ENCODE measurements around the gene GPRASP3.

Gene GPRASP3

DNA sequence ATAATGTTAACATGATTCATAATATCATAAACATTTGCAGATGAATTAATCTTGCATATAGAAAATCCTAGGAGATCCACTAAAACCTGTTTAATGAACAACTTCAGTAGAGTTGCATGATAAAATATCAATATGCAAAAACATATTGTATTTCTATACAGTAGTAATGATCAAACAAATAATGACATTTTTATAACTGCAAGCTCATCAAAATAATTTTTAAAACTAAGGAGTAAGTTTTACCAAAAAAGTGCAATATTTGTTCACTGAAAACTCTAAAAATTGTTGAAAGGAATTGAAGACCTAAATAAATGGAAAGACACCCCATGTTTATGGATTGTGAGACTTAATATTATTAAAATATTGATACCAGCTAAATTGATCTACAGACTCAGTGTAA lies 24.2 kb upstream of the GPRASP3 start:
- H3K27ac ChIP-seq = no peak overlapping the region
- H3K4me3 ChIP-seq = no peak overlapping the region
- no peaks in the 10 kb centered on the region for H3K27me3 ChIP-seq
- TF ChIP-seq, protein P1, sequence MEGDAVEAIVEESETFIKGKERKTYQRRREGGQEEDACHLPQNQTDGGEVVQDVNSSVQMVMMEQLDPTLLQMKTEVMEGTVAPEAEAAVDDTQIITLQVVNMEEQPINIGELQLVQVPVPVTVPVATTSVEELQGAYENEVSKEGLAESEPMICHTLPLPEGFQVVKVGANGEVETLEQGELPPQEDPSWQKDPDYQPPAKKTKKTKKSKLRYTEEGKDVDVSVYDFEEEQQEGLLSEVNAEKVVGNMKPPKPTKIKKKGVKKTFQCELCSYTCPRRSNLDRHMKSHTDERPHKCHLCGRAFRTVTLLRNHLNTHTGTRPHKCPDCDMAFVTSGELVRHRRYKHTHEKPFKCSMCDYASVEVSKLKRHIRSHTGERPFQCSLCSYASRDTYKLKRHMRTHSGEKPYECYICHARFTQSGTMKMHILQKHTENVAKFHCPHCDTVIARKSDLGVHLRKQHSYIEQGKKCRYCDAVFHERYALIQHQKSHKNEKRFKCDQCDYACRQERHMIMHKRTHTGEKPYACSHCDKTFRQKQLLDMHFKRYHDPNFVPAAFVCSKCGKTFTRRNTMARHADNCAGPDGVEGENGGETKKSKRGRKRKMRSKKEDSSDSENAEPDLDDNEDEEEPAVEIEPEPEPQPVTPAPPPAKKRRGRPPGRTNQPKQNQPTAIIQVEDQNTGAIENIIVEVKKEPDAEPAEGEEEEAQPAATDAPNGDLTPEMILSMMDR (IDR thresholded peaks at IDR 0.05) = no peak
- H3K4me1 ChIP-seq = no peaks in the 10 kb centered on the region
- DNase-seq = no peak
- peaks cover 0 to 6% (median 6%) of the 10 kb centered on the region in 3 donors for H3K9me3 ChIP-seq
- intact Hi-C loops (cut with DNase I; ENCODE audit: low total_unique reads) = no loop called here
- H3K36me3 ChIP-seq = no peaks in the 10 kb centered on the region

DNA sequence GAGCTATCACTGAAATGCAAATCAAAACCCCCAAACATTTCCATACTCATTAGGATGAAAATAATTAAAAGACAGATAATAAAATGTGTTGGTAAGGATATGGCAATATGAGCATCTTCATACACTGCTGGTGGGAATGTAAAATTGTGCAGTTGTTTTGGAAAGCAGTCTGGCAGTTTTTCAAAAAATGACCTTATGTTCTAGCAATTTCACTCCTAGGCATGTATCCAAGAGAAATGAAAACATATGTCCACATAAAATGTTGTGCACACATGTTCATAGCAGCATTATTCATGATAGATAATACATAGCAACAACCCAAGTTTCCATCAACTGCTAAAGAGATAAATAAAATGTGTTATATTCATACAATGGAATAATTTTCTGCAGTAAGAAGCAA lies 23.0 kb upstream of the GPRASP3 start:
- no peaks in the 10 kb centered on the region for H3K36me3 ChIP-seq
- H3K4me1 ChIP-seq = no peaks in the 10 kb centered on the region
- no peak for DNase-seq
- no peaks in the 10 kb centered on the region for H3K27me3 ChIP-seq
- H3K9me3 ChIP-seq = no peaks in the 10 kb centered on the region
- no peak overlapping the region for H3K4me3 ChIP-seq
- intact Hi-C loops (cut with DNase I; ENCODE audit: low total_unique reads) = no loop called here
- TF ChIP-seq, protein P1 (IDR thresholded peaks at IDR 0.05) = no peak
- H3K27ac ChIP-seq = no peak overlapping the region

DNA sequence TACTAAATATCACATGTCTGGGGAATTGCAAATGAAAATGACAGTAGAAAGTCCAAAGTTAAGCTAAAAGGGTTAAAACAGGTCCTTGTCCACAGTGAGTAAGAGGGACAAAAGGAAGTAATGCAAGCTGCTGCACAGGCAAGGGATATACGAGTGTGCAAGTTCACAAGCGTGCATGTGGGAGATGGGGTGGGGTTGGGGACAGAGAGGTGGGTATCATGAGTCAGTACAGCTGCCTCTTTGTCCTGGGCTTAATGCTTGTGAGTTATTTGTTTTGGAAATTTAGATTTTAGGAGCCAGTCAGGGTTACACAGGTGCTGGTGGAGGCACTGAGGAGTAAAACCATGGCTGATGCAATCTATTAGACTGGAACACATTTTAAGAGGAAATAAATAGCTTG lies 11.6 kb upstream of the GPRASP3 start:
- Histone ChIP-seq H3K9me3 (peaks cover 0 to under 1% (median 0%) of the 10 kb centered on the region in 3 donors), H3K27ac (no peak overlapping the region), H3K4me1 (peaks cover 0 to 5% (median 0%) of the 10 kb centered on the region in 4 donors), H3K27me3 (no peaks in the 10 kb centered on the region), H3K4me3 (no peak overlapping the region), H3K36me3 (no peaks in the 10 kb centered on the region)
- TF ChIP-seq, protein P1 (IDR thresholded peaks at IDR 0.05) = no peak
- DNase-seq = no peak
- intact Hi-C loops (cut with DNase I; ENCODE audit: low total_unique reads) = no loop called here

DNA sequence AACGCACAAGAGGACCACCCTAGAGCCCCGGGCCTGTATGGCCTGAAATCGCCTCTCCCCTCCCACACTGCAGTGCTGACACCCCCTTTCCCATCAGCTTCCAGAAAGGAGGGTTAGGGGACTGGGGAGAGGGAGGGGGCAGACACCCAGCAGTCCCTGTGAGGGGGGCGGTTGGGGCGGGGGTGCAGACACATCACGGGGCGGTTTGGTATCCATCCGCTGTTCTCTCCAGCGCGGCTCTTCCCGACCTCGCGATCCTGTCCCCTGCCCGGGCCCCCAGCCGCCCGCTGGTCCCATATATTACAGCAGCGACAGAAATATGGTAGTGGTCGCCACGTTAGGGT lies 8.7 kb upstream of the GPRASP3 start:
- H3K36me3 ChIP-seq = no peaks in the 10 kb centered on the region
- H3K4me1 ChIP-seq = peaks cover 0 to 5% (median 0%) of the 10 kb centered on the region in 4 donors
- H3K27ac ChIP-seq = peak overlapping the region; percentile 86 to 88
- TF ChIP-seq, protein P1 (IDR thresholded peaks at IDR 0.05) = no peak
- peak overlapping the region; percentile 65 to 75 for H3K4me3 ChIP-seq
- intact Hi-C loops (cut with DNase I; ENCODE audit: low total_unique reads) = no loop called here
- H3K9me3 ChIP-seq = no peaks in the 10 kb centered on the region
- no peaks in the 10 kb centered on the region for H3K27me3 ChIP-seq
- DNase-seq = no peak

DNA sequence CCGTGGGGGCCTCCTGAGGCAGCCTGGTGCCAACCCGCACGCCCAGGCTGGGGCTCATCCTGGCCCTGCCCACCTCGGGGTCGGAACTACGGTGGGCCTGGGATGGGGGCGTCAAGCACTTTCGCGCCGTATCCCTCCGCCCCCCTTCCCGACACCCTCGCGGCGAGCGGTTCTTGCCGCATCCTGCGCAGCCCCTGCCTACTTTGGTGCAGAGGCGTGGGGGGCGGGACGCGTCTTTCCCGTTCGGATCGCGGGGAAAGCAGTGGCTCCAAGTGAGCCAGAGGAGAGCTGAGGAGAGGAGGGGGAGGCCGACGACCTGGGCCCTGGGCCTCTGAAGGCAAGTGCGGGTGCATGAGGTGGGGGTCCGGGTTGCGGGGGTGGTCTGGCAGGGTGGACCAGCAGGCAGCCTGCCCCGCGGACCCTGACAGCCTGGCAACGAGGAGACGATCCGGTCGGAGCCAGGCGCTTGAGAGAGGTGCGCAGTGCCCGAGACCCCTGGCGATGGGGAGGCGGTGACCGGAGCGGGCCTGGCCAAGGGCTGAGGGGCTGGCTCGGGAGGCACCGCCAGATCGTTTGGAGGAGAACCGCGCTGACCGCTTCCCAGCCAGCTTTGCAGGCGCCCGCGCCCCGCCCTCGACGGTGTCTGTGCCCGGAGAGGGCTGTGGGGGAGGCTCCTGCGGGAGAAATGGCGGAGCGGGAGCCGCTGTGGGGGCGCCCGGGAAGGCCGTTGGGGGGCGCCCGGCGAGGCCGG lies 8.2 kb upstream of the GPRASP3 start, which contains the start of gene GPRASP2:
Gene GPRASP2 (plus strand): TSS at position 233 of the 751 bp plus-strand sequence. CDS start 2,422 bp downstream, outside the sequence.
- Histone ChIP-seq H3K9me3 (no peaks in the 10 kb centered on the region), H3K4me3 (peak within 1 kb of the TSS; percentile 65 to 75), H3K4me1 (peaks cover 0 to 5% (median 0%) of the 10 kb centered on the region in 4 donors), H3K27me3 (no peaks in the 10 kb centered on the region), H3K36me3 (no peaks in the 10 kb centered on the region), H3K27ac (peak within 1 kb of the TSS; percentile 86 to 88)
- DNase-seq = peak; percentile 54 to 78
- intact Hi-C loops (cut with DNase I; ENCODE audit: low total_unique reads) = no loop called here
- TF ChIP-seq, protein P1 (IDR thresholded peaks at IDR 0.05) = no peak
